Measurements from ENCODE around the gene HOXB9. TPM values are rescaled to one million over a fixed set of nuclear protein-coding genes. Genes with fewer than 3 reads are reported as not detected.

The HOXB9 gene
- total RNA-seq, 1 donor from 2014 or later: 33.2 TPM

DNA sequence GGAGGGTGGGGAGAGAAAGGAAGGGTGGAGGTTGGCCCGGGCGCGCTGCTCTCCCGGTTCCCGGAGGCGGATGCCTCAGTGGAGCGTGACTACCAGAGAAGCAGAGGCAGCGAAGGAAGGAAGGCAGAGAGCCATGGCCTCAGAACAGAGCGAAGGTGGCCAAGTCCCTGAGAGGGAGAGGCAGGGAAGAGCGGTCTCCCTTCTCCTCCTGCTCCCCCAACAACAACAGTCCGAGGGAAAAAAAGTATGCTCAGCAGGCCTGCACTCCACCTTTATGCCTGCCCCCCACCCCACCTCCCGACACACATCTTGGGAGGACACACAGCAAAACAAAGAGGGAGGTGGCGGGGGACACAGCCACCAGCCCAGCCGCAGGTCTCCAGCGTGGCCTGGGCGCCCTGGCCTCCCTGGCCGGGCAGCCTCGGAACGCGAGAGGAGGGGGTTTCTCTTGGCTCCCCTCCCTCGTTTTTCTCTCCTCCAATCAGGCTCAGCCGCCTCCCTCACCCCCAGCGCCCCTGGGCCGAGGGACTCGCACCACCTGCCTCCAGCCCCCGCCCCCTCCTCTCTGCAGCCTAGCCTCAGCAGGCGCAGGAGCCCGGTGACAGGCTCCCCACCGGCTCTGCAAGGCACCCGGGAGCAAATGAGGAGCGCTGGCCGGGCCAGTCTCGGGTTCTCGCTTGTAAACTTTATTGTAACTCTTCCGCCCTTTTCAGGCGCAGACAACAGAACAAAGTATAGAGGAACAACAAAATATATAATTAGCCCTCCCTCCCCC, 14.3 kb downstream of the HOXB9 start:
- no peak for DNase-seq (ENCODE audit: low spot score)

- DNase-seq (ENCODE audit: low spot score): no peak
These were observed 14.9 kb downstream of the HOXB9 start for GRCh38 chr17:48611213-48611612.

DNA sequence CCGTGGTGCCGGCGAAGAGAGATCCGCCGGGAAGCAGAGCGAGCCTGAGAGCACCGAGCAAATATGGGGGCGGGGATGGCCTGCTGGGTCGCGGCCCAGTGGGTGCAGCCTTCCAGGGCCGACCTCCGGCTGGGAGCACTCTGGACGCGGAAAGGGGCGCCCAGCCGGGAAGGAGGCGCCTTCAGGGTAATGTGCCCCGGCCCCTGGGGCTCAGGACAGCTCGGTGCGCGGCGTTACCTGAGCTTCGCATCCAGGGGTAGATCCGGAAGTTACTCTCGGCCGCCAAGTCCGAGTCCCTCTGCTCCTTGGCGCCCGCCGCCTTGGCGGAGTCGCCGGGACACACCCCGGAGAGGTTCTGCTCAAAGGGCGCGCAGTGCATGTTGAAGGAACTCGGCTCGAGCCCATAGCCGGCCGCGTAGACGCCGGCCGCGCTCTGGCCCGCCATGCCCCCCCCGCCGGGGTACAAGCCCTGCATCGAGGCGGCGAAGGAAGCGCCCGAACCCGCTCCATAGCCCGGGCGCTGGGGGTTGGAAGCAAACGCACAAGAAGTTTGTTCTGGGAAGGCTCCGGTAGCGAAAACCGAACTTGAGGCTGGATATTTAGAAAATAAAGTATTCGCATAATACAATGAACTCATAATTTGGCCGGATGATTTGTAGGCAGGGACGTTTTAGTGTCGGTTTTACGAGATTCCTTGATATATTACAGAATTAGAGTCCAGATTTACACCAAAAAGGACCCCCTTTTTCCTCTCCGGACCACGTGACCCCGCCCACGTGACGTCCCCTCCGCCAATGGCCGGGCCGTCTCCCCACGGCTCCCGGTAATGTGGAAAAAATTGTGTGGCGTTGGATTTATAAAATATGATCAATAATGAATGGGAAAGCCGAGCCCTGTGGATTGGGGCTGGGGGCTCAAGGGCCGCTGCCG, 15.6 kb downstream of the HOXB9 start, which contains the start of gene HOXB7:
Gene HOXB7, minus strand, starts transcription at position 736 of the 930 bp plus-strand sequence. Its CDS starts 99 bp downstream, at position 637.
- DNase-seq (ENCODE audit: low spot score): peak; percentile 82

DNA sequence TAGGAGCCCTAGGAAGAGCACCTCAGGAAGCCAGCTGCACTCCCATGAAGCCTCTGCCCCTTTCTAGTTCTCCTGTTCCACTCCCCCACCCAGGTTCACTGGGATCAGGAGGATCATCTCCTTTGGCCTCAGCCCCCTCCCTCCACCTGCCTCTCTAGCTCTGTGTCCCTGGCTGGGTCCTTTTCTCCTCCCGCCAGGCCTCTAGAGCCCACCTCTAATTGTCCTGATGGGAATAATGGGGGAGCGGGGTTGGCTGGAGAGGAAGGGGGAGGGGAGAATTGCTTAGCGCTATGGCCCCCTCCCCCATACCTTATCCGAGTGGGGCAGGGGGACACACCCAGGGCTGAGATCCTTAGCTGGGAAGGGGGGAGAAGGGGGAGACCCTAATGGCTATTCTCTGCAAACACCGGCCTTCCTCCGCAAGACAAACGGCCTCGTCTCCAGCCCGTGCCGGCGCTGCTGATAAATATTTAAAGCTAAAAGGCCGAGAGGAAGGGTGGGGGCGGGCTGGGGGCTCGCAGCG, 16.3 kb downstream of the HOXB9 start:
- no peak for DNase-seq (ENCODE audit: low spot score)

- no peak for DNase-seq (ENCODE audit: low spot score)
These were observed 17.1 kb downstream of the HOXB9 start for GRCh38 chr17:48609033-48609432.

- DNase-seq (ENCODE audit: low spot score): no peak
These were observed 17.7 kb downstream of the HOXB9 start for GRCh38 chr17:48608494-48608834.

DNA sequence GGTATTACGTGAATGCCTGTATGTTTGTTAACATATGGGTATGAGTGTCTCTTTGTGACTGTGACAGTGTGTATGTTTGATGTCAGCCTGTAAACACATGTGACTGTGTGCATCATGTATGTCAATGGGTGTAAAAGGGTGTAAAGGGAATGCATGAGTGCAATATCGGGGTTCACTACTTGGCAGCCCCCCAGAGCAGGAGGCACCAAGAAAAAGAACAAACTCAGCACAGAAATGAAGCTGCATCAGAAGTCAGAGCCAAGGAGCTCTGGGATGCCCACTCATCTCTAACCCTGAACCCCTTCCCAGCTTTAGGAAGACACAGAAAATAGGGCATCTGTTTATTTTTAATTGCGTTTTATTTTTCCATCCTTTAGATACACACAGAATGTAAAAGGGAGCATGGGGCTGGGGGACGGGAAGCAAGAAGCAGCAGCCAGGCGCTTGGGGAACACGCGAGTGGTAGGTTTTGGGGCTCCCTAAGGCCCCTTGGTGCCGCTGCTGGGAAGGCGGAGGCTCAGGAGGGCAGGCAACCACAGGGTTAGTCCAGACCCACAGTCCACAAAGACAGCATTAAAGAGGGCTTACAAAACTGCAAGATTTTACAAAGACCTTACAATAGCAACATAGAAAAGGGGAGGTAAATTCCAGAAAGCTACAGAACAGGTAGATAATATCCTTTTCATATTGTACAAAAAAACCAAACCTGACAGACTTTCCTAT, 19.1 kb downstream of the HOXB9 start:
- no peak for DNase-seq (ENCODE audit: low spot score)

DNA sequence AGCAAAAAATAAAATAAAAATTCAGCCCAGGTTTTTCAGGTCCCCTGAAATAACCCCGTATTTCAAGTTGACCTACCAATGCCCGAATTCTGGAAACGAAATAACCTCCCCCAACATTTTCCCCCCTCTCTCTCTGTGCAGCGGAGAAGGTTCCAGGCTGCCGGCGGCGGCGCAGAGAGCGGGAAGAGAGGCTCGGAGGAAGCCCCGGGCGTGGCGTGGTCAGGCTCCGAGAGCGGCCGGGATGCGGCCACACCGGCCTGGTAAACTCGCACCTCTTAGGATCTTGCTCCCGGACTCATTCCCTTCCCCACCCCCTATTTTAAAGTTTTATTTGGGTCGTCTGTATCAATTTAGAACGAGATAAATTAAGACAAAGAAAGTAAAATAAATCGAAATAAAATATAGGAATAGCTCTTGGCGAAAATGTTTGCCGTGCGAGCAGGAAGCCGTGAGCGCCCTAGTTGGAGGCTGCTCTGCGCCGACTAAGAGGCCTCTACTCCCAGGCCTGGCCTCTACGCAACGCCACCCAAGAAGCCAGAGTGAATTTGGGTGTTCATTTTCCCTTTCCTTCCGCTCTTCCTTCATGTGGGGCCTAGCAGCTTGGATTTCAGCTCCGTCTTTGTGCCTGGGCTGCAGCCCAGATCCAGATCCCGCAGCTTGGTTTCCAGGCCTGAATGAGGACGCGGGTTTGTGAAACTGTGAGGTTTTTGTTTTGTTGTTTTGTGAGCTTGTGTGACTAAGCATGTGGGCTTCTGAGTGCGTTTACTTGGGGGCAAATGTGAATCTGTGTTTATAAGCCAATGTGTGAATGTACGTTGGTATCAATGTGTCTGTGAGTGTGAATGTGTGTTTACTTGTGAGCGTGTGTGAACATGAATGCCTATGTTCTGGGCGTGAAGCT, 19.9 kb downstream of the HOXB9 start:
- DNase-seq (ENCODE audit: low spot score): no peak

GRCh38 chr17:48605409-48605919, 20.7 kb downstream of the HOXB9 start:
- DNase-seq (ENCODE audit: low spot score): no peak

DNA sequence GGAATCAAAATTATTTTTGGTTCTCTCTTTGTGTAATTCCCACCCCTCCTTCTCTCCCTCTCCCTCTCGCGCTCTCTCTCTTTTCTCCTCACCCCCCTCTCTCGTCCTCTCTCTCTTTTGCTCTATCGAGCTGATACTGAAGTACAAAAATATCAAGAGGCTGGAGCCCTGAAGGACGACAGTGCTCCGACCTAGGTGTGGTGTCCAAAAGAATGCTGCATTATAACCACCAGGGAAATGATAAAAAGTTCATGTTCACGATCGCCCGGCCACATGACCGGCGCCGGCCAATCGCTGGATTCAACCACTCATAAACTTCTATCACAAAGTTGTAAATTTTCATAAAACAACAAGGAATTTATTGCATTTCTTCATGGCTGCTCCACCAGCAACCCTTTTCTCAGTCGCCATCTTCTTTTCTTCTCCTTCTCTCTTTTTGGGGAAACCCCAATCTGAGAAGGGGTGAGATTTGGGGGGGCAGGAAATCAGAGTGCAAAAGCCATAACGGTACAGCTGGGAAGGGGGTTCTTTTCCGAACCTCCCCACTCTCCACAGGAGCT, 21.3 kb downstream of the HOXB9 start, which contains the start of gene HOXB6:
Gene HOXB6, minus strand, starts transcription at position 217 of the 560 bp plus-strand sequence. CDS start 6,836 bp downstream, outside the sequence.
- DNase-seq (ENCODE audit: low spot score): no peak

DNA sequence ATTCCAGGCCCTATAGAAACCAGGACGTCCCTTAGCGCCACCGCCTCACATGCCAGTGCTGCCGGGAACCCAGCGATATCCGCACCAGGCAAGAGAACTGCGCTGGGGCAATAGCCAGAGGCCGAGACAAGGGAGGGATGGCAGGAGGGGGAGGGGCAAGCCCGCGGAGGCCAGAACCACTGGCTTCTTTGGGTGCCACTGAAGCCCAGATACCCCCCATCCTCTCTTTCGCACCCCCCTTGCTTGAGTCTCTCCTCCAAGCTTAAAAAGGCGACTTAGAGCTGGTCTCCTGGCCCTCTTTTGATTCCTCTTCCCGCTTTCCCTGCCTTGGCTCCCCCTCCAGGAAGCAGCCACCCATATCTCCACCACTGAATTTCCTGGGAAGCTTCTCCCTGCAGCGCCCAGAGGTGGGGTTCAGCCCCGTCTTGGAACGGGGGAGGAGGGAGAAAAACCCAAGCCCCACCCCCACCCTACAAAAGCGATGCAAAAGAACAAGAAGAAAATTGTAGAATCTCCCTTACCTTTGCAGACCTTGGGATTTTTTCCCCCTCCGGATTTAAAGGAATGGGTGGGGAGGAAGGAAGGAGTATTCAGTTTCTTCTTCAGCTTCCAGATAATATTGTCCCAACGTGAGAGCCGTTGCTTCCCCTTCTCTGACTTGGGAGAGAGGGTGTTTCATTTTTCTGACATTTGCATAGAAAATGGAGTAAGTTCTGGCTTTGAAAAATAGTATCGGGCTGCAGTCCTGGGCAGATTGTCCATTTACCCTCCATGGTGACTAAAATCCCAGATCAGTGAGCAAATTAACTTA, 22.0 kb downstream of the HOXB9 start:
- DNase-seq (ENCODE audit: low spot score): no peak

GRCh38 chr17:48601539-48602425, 24.4 kb downstream of the HOXB9 start:
- no peak for DNase-seq (ENCODE audit: low spot score)

DNA sequence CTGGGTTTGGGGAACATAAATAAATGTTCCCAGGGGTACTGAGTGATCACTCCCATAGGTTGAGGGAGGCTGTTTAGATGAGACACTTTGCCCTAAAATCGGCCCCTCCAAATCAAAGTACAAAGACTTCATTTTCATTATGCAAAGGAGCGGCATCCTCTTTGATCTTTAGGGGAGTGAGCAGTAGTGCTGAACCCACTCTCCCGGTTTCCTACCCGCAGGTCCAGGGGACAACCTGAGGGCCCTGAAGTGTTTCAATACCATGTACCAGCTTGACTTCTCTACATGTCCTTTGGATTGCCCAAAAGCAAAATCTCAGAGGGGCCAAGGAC, 25.0 kb downstream of the HOXB9 start:
- no peak for DNase-seq (ENCODE audit: low spot score)

DNA sequence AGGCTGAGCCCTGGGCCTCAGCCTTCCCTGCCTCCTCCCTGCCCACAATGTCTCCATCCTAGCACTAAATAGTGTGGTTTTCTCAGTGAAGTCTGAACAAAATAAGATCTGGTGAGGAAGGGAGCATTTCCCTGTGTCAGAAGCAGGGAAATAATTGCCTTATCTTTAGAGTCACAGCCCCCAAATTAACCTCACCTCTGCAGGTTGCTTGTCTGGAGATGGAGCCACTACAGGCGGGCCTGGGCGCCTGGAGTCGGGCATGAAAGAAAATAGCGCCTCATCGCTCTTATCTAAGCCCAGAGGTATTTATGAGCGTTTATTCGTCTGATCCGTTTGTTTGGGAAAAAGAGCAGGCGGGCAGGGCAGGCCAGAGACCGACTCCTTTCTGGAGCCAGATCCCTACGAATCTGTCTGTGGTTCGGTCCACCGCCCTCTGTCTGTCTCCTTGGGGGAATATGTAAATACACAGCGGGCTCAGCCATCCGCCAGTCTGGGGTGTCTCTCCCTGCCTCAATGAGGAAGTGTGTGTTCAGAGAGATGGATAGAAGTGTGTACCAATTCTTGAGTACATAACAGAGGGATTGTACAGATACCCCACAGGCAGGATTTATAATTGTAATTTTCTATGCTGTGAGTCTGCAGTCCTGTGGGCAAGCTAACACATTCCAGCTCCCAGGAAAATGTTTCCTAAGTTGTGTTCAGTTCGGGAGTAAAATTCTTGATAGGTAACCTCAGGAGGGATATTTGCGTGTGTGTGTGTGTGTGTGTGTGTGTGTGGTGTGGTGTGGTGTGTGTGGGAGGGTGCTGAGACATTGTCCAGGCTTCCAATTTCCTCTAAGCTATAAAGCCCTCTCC, 25.7 kb downstream of the HOXB9 start:
- no peak for DNase-seq (ENCODE audit: low spot score)

DNA sequence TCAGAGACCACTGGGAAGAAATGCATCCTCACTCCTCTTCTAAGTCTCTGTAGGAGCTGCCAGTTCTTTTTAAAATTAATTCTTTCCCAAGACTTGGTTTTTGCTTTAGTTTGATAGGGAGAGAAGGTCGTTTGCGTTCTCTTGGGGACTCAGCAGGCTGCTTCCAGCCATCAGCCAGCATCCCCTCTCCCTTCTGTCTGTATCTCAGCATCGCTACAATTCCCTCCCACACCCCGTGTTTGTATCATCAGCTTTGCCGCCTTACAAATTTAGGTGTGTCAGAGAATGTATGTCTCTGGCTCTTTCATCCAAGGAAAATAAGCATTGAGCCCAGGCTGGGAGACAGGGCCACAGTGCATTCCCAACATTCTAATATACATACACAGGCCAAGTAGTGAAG, 26.8 kb downstream of the HOXB9 start:
- DNase-seq (ENCODE audit: low spot score): no peak

- no peak for DNase-seq (ENCODE audit: low spot score)
These were observed 27.4 kb downstream of the HOXB9 start for GRCh38 chr17:48598736-48599135.
